Measurements from ENCODE around the gene DGKD.

The DGKD gene

DNA sequence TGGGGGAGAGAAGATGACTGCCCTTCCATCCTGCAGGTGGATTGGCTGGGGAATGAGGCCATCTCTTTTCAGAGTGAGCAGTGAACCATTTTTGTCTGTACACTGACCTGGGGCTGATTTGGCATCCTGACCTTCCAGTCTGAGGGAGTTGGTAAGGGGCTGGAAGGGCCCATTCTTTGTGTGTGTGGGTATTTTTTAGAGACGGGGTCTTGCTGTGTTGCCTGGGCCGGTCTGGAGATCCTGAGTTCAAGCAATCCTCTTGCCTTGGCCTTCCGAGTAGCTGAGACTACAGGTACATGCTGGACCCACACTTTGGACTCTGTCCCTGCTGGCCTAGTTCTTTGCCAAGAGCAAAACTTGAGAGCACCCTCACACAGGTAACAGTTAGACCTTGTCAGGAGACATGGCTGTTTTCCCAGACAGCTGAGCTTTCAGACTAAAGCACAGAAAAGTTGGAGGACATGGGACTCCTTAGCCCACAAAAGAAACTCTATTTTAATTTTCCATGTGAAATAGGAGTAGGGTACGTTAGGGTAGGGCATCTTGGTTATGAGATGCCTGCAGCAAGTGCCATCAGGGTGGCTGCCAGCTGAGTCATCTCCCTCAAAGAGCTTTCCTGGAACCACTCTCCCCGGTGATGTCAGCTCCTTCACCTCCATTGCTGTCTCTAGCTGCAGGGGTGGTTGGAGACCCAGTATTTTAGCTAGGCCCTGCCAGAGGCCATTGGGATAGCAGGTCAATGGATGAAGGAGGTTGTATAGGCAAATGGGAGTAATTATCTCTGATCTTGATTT is 60.7 kb downstream of the DGKD start:
- peak; percentile 65 for DNase-seq

DNA sequence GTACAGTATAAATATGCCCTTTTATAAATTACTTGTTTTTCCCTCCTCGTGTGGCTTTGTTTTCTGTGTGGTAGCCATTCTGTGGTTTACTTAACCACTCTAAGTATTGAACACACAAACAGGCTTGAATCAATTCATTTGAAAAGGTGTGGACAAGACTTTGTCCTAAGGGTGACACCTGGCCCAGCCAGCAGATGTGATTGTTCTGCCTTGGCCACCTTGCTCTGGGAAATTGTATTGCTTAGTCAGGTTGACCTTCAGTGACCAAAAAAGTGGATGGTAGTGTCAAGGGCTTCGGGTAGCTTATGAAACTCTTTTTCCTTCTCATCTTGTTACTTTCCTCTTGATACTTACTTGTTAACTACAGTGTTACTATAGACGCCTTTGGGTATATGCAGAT is 61.9 kb downstream of the DGKD start:
- peak; percentile 2 for DNase-seq

DNA sequence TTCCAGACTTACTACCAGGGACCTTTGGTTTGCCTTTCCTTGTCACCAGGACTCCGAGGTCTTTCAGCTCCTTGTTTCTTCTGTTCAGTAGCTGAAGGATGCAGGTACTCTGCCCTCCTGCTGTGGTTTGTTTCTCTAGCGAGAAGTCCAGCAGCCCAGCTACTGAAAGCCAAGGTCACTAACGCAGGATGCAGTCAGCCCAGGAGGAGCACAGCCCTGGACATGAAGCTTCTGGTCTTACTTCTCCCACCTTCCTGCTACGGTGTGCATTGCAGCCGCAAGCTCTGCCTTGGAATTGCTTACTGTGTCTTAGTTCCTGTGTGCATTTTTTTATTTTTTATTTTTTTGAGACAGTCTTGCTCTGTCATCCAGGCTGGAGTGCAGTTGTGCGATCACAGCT is 62.4 kb downstream of the DGKD start:
- DNase-seq: peak; percentile 2

DNA sequence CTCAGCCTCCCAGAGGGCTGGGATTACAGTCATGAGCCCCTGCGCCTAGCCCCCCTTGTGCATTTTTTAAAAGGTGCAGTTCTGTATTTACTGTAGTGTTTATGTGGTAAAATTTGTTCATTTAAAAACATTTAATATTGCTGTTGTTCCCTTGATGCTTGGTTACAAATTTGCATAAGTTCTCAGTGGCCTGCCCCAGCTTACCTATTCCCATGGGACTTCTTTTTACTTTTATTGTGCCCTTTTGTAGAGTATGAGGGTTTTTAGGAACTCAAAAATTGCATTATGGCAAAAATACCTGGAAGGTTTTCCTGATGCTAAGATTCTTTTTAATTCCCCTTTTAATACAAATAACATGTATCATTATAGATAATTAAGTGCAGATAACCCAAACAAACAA is 63.0 kb downstream of the DGKD start:
- DNase-seq: no peak

DNA sequence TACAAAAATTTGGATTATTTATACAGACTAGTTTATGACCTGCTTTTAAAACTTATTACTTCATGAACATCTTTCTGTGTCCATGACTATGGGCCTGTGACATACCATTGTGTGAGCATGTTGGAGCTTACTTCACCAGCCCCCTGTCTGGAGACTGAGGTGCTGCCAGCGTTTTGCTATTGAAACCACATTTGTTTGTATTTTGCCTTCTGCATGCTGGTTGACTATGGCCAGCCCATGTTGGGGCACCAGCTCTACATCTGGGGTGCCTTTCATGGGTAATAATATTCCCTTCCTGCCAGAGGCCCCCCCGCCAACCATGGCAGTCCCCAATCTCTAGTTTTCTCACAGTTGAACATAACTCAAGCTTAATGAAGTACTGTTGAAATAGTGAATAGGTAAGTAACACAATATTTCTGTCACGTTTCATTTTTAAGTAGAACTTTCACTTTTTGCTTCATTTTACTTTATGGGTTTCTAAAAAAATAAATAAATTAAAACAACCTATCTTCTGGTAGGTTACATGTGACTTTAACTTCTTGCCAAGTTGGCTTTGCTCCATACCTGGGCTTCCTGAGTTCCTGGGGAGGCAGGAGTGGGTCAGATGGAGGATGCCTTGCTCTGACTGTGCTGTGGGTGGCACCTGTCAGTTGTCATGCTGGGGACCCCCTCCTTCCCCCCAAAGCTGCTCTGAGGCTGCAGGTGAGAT is 63.9 kb downstream of the DGKD start:
- peak; percentile 6 for DNase-seq

DNA sequence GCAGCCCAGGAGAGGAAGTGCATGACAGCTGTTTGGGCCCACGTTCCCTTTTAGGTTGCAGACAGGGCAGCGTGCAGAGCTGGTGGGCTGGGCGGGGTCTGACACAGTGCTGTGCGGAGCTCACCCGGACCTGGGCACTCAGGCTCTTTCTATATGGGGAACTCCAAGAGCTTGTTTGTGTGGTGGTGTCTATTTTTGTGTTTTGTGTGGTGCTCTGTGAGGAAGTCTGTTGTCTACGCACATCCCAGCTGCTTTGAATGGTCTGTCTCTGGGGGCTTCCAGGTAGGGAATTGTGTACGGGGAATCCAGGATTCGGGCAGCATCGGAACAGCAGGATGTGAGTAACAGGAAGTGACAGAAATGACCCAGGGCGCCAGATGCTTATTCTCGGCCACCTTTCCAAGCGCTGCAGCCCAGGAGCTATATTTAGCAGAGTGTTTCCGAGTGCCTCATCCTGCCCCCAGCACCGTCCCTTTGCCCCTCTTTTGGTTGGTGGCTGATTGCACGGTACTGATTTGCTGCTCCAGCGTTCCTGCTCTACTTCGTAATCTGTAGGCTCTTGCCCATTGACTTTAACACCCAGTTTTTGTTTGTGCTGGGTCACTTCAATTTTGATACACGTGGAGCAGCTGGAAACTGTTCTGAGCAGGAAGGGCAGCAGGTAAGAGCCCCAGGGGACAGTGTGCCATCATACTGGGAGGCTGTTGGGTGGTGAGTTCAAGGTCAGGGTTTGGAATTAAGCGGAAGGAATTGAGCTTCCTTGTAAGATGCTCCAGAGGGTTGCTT is 64.7 kb downstream of the DGKD start:
- peak; percentile 42 for DNase-seq

DNA sequence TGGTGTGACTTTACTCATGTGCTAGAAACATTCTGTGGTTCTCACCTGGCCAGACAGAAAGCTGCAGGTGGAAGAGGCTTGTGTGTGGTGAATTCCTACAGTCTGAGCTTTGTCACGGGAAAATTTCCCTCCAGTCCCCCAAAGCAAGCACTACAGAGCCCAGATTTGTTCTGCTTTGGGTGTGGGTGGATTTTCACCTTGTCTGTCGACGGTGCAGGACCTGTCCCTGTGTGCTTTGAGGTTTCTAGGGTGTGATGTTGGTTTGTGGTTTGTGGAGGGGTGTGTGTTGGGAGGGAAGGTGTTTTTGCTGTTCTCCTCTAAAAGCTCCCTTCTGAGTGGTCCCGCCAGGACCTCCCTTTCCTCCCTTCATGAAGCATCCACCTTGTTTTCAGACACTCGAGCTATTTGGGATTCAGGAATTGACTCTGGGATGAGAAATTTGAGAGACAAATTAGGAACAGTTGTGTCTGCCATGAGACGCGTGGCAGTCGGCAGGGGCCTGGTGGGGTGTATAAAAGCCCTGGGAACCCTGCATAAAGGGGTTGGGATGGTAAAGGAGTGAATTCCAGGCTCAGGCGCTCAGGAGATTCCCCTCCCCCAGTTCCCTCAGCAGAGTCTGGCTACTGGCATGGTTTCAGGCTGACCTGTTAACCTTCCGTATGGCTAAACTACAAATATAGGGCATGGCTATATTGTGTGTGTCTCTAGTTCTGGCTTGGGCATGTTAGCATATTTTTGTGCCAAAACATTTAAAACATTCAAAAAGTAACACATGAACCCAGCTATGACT is 65.5 kb downstream of the DGKD start:
- peak; percentile 47 for DNase-seq

DNA sequence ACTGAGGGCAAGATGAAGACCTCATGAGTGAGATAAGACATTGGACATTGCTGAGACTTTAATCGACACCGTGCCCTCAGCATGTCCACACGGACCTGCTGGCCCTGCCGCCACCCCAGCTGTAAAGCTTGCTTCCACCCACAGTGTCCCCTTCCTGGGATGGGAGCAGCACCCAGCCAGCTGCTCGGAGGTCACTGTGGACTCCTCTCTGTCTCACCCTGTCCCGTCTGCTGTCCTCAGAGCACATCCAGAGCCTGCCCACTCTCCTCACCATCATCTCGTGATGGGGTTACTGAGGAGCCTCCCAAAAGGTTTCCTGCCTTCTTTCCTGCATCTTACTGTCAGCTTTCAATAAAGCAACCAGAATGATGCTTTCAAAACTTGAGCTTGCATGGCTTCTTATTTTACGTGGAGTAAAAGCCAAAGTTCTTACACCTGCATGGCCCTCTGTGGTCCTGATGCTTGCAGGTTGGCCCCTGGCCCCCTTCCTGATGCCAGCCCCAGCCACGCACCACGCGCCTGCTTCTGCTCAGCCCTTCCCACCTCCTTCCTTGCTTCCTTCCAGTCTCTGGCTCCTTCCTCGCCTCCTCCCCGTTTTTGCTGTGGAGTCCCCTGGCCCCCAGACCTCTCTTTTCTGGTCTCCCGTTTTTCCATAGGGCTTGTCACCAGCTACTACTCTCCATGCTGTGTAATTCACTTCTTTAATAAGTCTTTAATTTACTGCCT is 67.0 kb downstream of the DGKD start:
- peak; percentile 2 for DNase-seq

DNA sequence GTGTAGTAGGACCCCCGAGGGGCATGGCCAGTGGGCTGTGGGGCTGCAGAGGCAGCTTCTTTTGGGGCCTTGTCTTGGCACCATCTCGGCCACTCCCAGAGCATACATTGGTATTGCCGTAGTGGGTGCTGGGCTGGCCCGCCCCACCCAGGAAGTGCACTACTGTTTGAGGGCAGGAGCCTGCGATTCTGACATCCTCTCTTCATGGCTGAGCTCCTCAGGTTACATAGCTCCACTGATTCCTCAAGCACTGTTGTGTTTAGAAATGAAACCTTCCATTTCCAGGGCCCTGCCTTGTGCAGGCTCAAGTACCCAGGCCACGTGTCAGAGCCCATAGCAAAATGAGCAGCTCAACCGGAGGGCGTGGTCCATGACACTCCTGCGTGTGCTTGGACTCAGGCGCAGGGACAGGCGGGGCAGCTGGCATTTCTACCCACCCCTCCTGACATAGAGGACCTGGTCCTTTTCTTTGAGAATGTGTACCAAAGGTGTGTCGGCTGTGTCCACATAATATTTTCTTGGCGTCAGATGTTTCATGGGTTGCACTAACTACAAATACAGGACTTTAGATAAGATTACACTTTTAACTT is 67.9 kb downstream of the DGKD start:
- peak; percentile 51 for DNase-seq

DNA sequence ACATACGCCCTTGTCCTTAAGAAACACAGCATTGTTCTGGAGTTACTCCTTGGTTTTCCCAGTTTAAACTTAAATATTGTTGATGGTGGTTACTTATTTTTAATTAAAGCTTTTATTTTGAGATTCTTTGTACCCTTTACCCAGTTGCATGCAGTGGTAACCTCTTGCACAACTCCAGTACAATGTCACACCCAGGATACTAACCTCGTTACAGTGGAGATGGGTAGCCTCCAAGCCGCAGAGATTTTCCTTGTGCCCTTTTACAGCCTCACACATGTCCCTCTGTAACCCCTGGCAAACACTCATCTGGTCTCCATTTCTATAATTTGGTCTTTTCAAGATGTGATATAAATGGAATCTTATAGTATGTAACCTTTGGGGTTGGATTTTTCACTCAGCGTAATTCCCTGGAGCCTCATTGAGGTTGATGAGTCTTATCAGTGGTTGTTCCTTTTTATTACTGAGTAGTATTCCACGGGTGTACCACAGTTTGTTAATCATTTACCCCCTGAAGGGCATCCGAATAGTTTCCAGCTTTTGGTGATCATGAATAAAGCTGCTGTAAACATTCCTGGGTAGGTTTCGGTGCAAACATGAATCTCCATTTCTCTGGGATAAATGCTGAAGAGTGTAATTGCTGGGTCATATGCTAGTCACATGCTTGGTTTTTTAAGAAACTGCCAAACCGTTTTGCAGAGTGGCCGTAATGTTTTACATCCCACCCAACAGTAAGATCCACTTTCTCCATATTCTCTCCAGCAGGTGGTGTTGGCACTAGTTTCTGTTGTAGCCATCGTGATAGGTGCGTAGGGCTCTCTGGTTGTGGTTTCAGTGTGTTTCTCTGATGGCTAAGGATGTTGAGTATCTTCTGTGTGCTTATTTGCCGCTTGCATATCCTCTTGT is 68.6 kb downstream of the DGKD start:
- DNase-seq: peak; percentile 2

DNA sequence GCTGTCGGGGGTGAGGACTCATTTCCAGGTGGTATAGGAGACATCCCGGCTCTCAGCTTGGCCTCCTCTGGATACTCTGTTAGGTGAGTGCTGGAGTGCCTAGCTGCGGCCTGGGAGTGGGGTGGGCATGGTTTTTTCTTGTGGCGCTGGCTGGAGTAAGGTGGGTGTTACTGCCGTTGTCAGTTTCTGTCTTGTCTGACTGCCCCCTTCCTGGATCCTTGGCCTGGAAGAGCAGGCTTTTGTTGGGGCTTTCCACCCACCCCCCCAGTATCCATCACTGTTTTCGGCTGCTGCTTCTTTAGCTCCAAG is 69.2 kb downstream of the DGKD start:
- no peak for DNase-seq

DNA sequence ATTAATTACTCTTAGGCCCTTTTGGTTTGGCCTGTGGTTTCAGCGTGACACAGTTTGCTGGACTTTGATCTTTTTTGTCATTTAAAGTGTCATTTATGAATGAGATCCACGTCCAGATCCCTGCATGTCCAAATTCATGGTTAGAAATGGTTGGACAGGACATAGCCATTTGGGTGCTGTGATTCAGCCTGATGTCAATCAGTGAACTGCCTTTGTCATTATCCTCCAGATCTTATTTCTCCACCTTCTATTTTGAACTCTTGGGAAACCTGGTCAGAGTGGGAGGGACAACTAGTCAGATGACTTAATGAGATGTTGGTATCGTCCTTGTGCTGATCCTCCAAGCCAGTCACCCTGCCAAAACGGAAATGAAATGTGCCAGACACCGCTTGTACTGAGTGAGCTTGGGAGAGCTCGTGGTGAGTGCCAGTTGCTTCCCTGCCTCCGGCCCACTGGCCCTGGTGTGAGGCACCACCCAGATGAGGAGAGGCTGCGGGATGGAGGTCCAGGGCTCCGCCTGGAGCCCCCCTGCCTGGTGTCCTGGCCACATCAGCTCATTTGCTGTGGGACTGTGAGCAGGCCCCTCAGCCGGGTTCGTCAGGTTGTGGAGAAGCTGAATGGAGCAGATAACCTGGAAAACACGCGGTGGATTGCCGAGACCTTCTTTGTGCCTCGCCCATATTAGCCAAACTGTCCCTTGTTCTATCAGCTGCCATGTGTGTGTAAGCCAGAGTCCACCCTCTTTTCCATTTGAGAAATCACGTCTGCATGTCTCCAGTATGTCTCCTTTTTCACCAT is 70.1 kb downstream of the DGKD start:
- DNase-seq: no peak

DNA sequence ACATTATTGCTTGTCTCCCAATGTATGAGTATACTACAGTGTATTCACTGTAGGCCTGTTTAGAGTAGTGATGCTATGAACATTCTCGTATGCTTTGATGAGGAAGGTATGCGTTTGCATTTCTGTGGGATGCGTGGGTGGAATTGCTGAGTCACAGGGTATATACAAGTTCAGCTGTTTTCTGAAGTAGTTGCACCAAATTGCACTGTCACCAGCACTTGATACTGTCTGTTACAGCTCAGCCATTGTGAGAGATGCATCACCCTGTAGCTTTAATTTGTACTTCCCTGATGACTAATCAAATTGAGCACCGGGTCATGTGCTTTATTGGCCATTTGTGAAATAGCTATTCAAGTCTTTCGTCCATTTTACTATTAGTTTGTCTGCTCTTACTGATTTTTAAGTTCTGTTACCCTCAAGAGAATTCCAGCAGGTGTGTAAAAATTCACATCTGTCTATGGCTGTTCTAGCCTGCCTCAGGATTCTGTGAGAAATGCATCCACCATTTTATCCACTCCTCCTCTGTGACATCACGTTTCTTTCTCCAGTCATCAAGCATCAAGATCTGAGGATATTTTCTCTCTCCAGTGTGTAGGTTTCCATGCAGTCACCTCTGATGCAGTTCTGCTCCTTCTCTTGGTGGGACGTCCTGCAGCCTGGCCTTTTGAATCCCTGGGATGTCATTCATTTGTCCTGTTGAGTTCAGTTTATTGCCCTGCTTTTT is 72.5 kb downstream of the DGKD start:
- DNase-seq: peak; percentile 83

DNA sequence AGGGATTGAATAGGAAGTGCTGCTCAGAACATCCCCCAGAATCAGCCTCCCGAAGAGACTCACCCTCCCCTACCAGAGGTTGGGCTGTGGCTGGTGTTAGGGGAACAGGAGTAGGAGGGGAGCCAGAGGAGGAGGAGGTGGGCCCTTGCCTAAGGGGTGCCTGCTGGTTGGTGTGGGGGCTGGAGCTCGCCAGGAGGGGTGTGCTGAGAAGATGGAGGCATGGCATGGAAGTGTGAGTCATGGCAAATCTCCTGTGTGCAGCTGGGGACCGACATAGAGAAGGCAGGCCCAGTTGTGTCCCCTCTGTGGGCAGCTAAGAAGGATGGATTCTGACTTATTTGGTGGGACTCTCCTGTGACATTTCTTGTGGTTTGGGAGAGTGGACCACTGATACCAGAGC is 73.7 kb downstream of the DGKD start:
- DNase-seq: no peak

DNA sequence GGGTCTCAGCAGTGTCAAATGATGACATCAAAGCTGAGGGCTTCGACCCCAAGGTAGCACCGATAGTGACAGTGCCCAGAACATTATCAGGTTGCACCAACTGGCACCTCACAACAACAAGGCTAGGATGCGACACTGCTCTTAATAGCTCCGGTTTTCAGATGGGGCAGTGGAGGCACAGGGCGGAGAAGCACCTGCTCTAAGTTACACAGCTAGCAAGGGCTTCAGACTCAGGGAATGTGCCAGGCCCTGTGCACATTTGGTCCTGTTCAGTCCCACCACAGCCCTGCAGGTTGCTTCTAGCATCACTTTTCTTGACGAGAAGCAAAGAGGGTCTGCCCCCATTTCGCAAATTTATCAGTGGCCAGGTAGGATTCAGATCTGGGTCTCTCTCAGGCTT is 74.1 kb downstream of the DGKD start:
- DNase-seq: no peak

DNA sequence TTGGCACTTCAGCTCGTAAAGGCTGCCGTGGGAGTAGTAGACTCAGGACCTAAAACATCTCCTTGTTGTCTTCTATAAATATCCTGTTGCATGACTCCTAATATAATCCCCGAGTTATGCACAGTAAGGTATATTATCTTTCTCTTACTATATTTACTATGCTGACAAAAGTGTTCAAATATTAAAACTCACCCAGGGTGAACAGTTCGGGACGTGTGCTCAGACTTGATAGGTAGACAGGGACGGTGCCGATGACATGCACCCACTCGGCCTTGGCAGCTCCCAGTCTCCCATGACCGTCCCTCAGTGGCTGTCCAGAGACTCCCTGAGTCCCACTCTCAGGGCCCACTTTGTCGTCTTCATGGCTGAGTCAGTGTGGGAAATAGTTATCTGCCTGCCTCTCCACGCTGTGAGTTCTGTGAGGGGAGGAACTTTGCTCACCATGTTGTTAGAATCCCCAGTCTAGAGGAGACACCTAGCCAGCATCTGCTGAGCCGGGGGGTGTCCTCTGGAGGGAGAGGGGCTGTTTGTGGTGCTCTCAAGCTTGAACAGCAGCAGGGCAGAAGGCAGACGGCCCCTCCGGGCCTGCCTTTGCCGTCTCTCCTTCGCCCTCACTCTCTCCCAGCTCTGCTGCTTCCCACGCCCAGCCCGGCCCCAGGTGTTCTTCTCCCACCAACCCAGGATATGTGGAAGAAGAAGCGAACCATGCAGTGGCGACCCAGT is 75.0 kb downstream of the DGKD start:
- no peak for DNase-seq

DNA sequence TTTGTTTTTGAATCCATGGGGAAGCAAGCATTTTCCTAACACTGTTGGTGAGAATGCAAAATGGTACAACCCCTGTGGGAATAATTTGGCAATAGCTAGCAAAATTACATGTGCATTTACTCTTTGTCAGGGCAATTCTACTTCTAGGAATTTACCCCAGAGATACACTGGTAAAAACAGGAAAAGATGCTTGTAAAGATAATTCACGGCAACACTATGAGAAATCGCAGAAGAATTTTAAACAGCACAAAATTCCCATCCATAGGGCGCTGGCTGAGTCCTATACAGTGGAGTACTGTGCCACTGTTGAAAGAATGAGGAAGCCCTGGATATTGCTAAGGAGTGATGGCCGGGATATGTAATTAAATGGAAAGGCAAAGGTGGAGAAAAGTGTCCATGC is 75.8 kb downstream of the DGKD start:
- DNase-seq: no peak

DNA sequence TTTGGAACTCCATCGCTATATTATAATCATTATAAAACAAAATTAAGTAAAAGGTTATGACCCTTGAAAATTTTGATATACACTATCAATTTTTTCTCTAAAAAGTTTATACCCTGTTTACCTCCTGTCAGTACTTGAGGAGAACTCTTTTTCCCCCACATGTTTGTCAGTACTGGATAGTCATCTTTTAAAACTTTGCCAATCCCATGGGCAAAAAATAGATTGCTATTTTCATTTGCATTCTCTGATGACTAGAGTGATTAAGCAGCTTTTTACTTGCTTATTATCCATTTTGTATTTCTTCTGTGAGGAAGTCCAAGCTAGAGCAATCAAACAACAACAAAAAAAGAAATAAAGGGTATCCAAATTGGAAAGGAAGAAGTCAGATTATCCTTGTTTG is 76.4 kb downstream of the DGKD start:
- no peak for DNase-seq

DNA sequence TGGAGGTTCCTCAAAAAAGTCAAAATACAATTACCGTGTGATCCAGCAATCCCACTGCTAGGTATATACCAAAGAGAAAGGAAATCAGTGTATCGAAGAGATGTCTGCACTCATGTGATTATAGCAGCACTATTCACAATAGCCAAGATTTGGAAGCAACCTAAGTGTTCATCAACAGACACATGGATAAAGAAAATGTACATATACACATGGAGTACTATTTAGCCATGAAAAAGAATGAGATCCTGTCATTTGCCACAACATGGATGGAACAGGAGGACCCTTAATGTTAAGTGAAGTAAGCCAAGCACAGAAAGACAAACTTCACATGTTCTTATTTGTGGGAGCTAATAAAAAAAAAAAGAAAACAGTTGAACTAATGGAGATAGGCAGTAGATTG is 78.7 kb downstream of the DGKD start:
- DNase-seq: no peak

All from stimulated activated CD4-positive, alpha-beta T cell treated with anti-CD3 and anti-CD28 coated beads, Interleukin-4, amount 100 ng/mL, for 24 hours (primary cell).